ENCODE measurements around the gene IRF9. TPM values are rescaled to one million over a fixed set of nuclear protein-coding genes. Genes with fewer than 3 reads are reported as not detected.
A peak's percentile ranks its signal among the peaks of the same experiment; 100 is the strongest.

Gene IRF9
- total and polyA plus RNA-seq, 2 of the 13 experiments (the other 11 are each of a cell fraction or from before 2014, with no cell fraction given): 14.9 to 49.7 TPM

GRCh38 chr14:24139272-24139934 is 21.7 kb upstream of the IRF9 start:
- no peak overlapping the region for H3K27ac ChIP-seq (ENCODE audit: extremely low read length, insufficient read depth, low read length)
- no peak overlapping the region for H2AFZ ChIP-seq (ENCODE audit: low read length)
- intact Hi-C loops (cut with micrococcal nuclease; ENCODE audit: unreplicated experiment) (no loop called here), in situ Hi-C loops (cut with HindIII; ENCODE audit: extremely low pct_ligation_motif_present, low pct_unique_long_range_greater_than_20kb) (loop anchor here (25.0 kb wide), 1 partner anchor 827 kb away; the partner anchor contains the start of genes BCL2L2, PABPN1 and PPP1R3E)
- H3K27me3 ChIP-seq (ENCODE audit: control insufficient read depth in 1 of 2, insufficient read depth in 2 of 2, low read length in 2 of 2): no peaks in the 10 kb centered on the region; a peak in 1 of 5 replicates
- peaks cover 25 to 43% of the 10 kb centered on the region in 2 experiments for H3K36me3 ChIP-seq (replicated peaks in 1 of 2; ENCODE audit: control insufficient read depth in 1 of 2, insufficient read depth in 2 of 2, low read length in 2 of 2)
- POLR2A ChIA-PET: interaction anchor here (0.9 to 22.7 kb wide), 13 partner anchors 7 to 1044 kb away, joined by 3 to 977 read pairs (median 36); partner anchors contain the start of genes ACIN1, C14orf119, CARMIL3 and CHMP4A
- no TSS peak for BruUV-seq (replicated peaks)
- no peaks in the 10 kb centered on the region for H3K9me3 ChIP-seq (ENCODE audit: low read length)
- H3K4me1 ChIP-seq (ENCODE audit: insufficient read depth, low read length): peaks cover 73% of the 10 kb centered on the region
- FAIRE-seq (peak; percentile 18), DNase-seq (ENCODE audit: low spot score) (peak; percentile 72), ATAC-seq (no peak)
- peaks cover 11% of the 10 kb centered on the region for H4K20me1 ChIP-seq (ENCODE audit: insufficient read depth, low read length)
- peak overlapping the region; percentile 88 for H3K4me2 ChIP-seq (ENCODE audit: low read depth, low read length)
- peaks cover 44% of the 10 kb centered on the region for H3K79me2 ChIP-seq (ENCODE audit: insufficient read depth, low read length)
- H3K9ac ChIP-seq (ENCODE audit: insufficient read depth, low read depth, low read length): peak overlapping the region; percentile 93; the same call in 1 of the 2 replicates
- CTCF ChIA-PET (ENCODE audit: low intra/inter-chr PET ratio, low total read pairs): interaction anchor here (1.4 kb wide), 1 partner anchor 22 kb away, joined by 6 read pairs; the partner anchor contains the start of gene IRF9
- peak overlapping the region; percentile 83 to 99 (median 95) for H3K4me3 ChIP-seq (replicated peaks in 1 of 3; ENCODE audit: insufficient read depth in 1 of 3, low read depth in 2 of 3, low read length in 3 of 3)
- WGBS (ENCODE audit: low lambda C conversion rate): 87% methylated on average over 9 of the region's 9 CpGs
- TF ChIP-seq MAF1 (CRISPR knock-in tag; IDR thresholded peaks at IDR 0.05; ENCODE audit: borderline replicate concordance): no peak
- TF ChIP-seq, protein P1, sequence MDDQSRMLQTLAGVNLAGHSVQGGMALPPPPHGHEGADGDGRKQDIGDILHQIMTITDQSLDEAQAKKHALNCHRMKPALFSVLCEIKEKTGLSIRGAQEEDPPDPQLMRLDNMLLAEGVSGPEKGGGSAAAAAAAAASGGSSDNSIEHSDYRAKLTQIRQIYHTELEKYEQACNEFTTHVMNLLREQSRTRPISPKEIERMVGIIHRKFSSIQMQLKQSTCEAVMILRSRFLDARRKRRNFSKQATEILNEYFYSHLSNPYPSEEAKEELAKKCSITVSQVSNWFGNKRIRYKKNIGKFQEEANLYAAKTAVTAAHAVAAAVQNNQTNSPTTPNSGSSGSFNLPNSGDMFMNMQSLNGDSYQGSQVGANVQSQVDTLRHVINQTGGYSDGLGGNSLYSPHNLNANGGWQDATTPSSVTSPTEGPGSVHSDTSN (CRISPR knock-in tag; IDR thresholded peaks at IDR 0.05; ENCODE audit: borderline replicate concordance): no peak
- no peak for TF ChIP-seq SNAPC2 (CRISPR knock-in tag; IDR thresholded peaks at IDR 0.05)
- TF ChIP-seq ETV5 (CRISPR knock-in tag; IDR thresholded peaks at IDR 0.05; ENCODE audit: borderline replicate concordance): no peak
- TF ChIP-seq ZNF839 (CRISPR knock-in tag; IDR thresholded peaks at IDR 0.05; ENCODE audit: borderline replicate concordance): 0 out of 2 replicates have a peak, but pooled peaks have one; percentile 44
- TF ChIP-seq PHF8 (CRISPR knock-in tag; IDR thresholded peaks at IDR 0.05): 0 out of 2 replicates have a peak, but pooled peaks have one; percentile 50
- TF ChIP-seq DR1 (CRISPR knock-in tag; IDR thresholded peaks at IDR 0.05): no peak
- no peak for TF ChIP-seq NCOA5 (CRISPR knock-in tag; IDR thresholded peaks at IDR 0.05)
- no peak for TF ChIP-seq REXO4 (CRISPR knock-in tag; IDR thresholded peaks at IDR 0.05; ENCODE audit: borderline replicate concordance)
- TF ChIP-seq ZMYM2 (CRISPR knock-in tag; IDR thresholded peaks at IDR 0.05): no peak
- no peak for TF ChIP-seq ZKSCAN8 (CRISPR knock-in tag; IDR thresholded peaks at IDR 0.05; ENCODE audit: borderline replicate concordance)
- no peak for TF ChIP-seq ZSCAN12 (CRISPR knock-in tag; IDR thresholded peaks at IDR 0.05)
- no peak for TF ChIP-seq FOXP4 (CRISPR knock-in tag; IDR thresholded peaks at IDR 0.05)
- TF ChIP-seq SIX1 (CRISPR knock-in tag; IDR thresholded peaks at IDR 0.05; ENCODE audit: borderline replicate concordance): no peak
- TF ChIP-seq ZNF841 (CRISPR knock-in tag; IDR thresholded peaks at IDR 0.05; ENCODE audit: borderline replicate concordance): no peak
- TF ChIP-seq, protein P2, sequence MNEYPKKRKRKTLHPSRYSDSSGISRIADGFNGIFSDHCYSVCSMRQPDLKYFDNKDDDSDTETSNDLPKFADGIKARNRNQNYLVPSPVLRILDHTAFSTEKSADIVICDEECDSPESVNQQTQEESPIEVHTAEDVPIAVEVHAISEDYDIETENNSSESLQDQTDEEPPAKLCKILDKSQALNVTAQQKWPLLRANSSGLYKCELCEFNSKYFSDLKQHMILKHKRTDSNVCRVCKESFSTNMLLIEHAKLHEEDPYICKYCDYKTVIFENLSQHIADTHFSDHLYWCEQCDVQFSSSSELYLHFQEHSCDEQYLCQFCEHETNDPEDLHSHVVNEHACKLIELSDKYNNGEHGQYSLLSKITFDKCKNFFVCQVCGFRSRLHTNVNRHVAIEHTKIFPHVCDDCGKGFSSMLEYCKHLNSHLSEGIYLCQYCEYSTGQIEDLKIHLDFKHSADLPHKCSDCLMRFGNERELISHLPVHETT (CRISPR knock-in tag; conservative IDR thresholded peaks at IDR 0.05): no peak
- 0 out of 2 replicates have a peak, but pooled peaks have one; percentile 50 for TF ChIP-seq BCL3 (CRISPR knock-in tag; IDR thresholded peaks at IDR 0.05)
- no peak for TF ChIP-seq ZFP82 (CRISPR knock-in tag; IDR thresholded peaks at IDR 0.05; ENCODE audit: borderline replicate concordance)
- no peak for TF ChIP-seq IKZF1 (IDR thresholded peaks at IDR 0.05)

All from HepG2 (cell line).